IPS-18c (cell line): ENCODE data around the gene EIF5.

Experiments used
- H3K4me3 ChIP-seq: 2 replicates; pipeline ENCODE4 v1.7.0; 2013; ENCODE audit warnings: low read depth, mild to moderate bottlenecking, low read length, moderate library complexity; ENCODE audit not compliant: insufficient read depth
- H3K9me3 ChIP-seq: one replicate; pipeline ENCODE4 v1.6.1; 2013; ENCODE audit warnings: mild to moderate bottlenecking, low read length, moderate library complexity; ENCODE audit not compliant: control insufficient read depth, insufficient read depth

Gene EIF5

GRCh38 chr14:103302966-103303365 is 31.1 kb upstream of the EIF5 start:
- H3K4me3 ChIP-seq, result no peak overlapping the region
- no peaks in the 10 kb centered on the region for H3K9me3 ChIP-seq

- Histone ChIP-seq H3K9me3 (no peaks in the 10 kb centered on the region), H3K4me3 (no peak overlapping the region)
Observed at GRCh38 chr14:103304706-103305105, 29.3 kb upstream of the EIF5 start.

DNA sequence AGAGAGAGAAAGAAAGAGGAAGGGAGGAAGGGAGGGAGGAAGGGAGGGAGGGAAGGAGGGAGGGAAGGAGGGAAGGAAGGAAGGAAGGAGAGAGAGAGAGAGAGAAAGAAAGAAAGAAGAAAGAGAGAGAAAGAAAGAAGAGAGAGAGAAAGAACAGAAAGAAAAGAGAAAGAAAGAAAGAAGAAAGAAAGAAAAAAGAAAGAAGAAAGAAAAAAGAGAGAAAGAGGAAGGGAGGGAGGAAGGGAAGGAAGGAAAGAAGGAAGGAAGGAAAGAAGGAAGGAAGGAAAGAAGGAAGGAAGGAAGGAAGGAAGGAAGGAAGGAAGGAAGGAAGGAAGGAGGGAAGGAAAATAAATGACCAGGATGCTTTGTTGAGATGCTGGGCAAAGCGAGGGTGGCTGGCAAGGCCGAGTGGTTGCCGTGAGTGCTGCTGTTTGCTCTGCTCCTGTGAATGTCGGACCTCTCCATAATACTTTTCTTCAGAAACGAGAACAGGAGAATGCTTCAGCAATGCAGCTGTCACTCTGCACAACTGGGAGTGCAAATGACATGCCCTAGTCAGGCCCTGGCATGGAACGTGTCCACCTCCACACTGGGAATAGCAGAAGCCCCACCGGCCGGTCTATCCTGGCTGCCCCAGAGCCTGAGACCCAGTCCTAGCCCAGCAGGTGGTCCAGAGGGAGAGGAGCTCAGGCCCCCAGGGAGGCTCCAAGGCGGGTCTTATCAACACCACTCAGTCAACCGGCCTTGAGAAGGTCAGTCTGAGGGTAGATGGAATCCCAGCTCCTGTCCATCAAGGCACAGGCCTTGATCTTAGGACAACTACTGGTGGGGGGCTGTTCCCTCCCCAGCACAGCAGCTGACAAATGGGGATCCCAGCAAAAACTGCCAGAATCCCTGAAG is 25.1 kb upstream of the EIF5 start:
- no peak overlapping the region for H3K4me3 ChIP-seq
- peaks cover 4% of the 10 kb centered on the region for H3K9me3 ChIP-seq

DNA sequence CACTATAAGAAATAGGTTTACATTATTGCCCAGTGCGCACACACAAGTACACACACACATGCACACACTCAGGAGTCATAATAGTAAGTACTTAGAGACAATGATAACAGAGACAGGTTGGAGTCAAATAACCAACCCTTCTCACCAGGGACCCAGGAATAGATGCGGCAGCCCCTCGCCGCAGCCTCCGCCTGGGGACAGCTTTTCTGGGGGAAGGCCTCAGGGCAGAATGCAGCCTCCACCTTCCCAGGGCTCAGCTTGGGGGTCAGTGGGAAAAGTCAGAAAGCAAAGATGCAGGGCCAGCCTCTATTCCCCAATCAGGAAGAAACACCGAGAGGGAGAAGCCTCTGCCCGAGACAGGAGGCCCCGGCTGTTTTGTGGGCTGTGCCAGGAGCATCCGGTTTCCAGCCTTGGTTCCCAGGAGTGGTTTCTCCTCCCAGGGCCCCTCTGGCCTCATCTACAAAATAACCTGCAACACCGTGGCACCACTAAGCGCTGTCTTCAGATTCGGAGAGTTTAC is 23.4 kb upstream of the EIF5 start:
- Histone ChIP-seq H3K4me3 (no peak overlapping the region), H3K9me3 (peaks cover 4% of the 10 kb centered on the region)

GRCh38 chr14:103311171-103311997 is 22.7 kb upstream of the EIF5 start:
- H3K9me3 ChIP-seq, result peaks cover 4% of the 10 kb centered on the region

DNA sequence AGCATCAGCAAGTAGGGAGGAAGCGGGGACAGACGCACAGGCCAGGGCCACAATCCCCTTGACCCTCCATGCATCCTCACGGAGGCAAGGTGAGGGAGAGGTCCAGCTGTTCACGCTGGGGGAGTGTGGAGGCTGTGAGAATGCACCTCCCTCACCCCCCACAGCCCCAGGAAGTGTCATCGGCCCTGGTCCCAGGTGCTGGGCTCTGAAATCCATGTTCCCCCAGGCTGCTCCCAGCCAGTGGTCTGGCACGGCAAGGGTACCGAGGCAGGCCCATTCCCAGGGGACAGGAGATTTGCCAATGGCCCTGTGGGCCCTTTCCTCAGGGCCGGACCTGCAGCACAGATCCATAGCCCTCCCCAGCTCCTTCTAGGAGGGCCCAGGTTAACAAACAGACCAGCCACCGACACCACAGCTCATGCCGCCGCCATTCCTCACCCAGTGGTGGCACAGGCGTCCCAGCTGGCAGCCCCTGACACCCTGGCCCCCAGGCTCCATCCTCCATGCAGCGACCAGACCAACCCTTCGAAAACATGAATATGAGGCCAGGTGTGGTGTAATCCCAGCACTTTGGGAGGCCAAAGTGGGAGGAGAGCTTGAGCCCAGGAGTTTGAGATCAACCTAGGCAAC is 21.9 kb upstream of the EIF5 start:
- Histone ChIP-seq H3K4me3 (no peak overlapping the region), H3K9me3 (peaks cover 4% of the 10 kb centered on the region)

More at GRCh38 chr14:103311171-103311997, 22.7 kb upstream of the EIF5 start:
- no peak overlapping the region for H3K4me3 ChIP-seq

GRCh38 chr14:103313704-103314103 is 20.3 kb upstream of the EIF5 start:
- Histone ChIP-seq H3K9me3 (peaks cover 4% of the 10 kb centered on the region), H3K4me3 (no peak overlapping the region)

DNA sequence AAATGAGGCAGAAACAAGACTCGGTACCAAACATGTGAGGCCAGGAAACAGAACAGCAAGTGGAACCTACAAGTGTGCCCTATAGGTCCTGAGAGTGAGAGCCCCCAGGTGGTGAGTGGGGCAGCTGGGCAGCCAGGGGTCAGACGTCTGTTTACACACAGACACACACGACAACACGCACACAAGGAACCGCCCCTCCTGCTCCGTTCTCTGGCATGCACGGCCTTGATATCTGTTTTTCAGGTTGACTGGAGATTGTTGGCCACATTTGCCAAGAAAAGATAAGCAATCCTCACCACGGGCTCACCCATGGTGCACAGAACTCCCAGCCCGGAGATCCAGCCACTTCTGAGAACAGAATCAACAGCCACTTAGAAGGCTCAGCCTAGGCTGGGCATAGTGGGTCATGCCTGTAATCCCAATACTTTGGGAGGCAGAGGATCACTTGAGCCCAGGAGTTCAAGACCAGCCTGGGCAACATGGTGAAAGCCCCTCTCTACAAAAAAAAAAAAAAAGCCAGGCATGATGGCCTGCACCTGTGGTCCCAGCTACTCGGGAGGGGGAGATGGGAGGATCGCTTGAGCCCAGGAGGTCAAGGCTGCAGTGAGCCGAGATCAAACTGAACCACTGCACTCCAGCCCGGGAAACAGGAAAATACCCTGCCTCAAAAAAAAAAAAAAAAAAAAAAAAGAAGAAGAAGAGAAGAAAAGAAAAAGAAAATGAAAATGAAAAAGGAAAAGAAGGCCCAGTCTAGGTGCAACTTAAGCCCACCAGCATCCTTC is 19.4 kb upstream of the EIF5 start:
- H3K9me3 ChIP-seq, result peaks cover 4% of the 10 kb centered on the region
- H3K4me3 ChIP-seq, result no peak overlapping the region

GRCh38 chr14:103315351-103315911 is 18.6 kb upstream of the EIF5 start:
- peaks cover 4% of the 10 kb centered on the region for H3K9me3 ChIP-seq
- H3K4me3 ChIP-seq, result no peak overlapping the region; the same call in 1 of the 2 replicates

GRCh38 chr14:103315941-103316340 is 18.1 kb upstream of the EIF5 start:
- Histone ChIP-seq H3K9me3 (peaks cover 4% of the 10 kb centered on the region), H3K4me3 (no peak overlapping the region)

DNA sequence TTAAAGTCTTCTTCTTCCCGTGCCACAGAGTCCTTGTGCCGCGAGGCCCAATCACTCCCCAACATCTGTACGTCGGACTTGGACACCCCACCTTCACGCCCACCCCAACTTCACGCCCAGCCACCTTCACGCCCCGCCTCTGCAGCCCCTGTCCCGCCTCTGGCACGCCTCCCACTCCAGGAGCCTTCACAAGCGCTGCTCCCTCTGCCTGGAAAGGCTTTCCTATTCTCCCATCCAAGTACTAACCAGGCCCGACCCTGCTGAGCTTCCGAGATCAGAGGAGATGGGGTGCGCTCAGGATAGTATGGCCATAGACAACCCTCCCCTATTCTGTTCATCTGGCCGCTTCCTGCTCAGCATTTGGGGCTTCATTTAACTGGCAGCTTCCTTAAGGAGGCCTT is 17.3 kb upstream of the EIF5 start:
- peaks cover 4% of the 10 kb centered on the region for H3K9me3 ChIP-seq
- no peak overlapping the region for H3K4me3 ChIP-seq

- Histone ChIP-seq H3K4me3 (no peak overlapping the region), H3K9me3 (peaks cover 4% of the 10 kb centered on the region)
Observed at GRCh38 chr14:103317251-103317650, 16.8 kb upstream of the EIF5 start.

DNA sequence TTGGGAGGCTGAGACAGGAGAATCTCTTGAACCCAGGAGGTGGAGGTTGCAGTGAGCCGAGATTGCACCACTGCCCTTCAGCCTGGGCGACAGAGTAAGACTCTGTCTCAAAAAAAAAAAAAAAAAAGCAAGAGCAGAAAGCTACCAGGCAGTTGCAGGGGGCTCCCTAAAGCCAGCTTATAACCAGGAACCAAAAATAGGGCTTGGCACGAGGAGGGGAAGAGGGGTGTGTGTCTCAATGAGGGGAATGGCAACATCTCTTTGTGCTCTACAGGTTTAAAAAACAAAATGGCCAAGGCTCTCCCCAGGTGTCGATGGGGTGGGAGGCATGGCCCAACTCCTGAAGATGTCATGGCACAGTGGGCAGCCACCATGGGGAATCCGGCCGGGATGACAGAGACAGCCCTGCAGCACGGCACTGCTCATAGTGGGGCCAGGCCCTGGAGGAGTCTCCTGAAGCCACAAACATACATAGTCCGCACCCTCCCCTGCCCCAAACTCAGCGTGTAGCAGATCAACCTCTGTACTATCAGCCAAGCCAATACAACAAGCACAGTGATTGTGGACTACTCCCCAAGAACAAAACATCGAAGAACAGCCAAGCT is 16.0 kb upstream of the EIF5 start:
- no peak overlapping the region for H3K4me3 ChIP-seq

DNA sequence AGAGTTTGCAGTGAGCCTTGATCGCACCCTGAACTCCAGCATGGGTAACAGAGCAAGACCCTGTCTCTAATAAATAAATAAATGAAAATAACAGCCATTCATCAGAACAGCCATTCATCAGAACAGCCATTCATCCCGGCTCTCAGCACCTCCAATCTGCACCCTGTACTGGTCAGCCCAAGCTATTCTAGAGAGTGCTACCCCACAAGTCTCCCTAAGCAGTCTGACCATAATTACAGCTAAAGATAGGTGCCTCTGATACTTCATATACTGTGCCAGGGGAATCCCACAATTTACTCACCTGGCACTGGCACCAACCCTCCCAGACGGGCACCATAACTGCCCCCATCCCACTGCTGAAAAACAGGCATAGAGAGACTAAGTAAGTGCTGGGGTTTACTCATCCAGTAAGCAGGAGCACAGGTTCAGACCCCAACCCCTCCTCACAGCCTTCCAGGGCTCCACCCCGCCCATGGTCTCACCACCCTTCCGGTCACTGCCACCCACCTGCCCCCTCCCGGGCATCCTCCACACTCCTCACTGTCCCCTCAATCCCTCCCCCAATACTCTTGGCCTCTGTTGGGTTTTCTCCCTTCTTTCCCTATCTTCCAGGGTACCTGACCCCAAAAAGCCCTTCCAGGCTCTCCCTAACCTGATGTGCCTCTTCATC is 15.2 kb upstream of the EIF5 start:
- H3K4me3 ChIP-seq, result no peak overlapping the region
- H3K9me3 ChIP-seq, result no peaks in the 10 kb centered on the region

More for the DNA sequence above, 16.0 kb upstream of the EIF5 start:
- no peaks in the 10 kb centered on the region for H3K9me3 ChIP-seq

DNA sequence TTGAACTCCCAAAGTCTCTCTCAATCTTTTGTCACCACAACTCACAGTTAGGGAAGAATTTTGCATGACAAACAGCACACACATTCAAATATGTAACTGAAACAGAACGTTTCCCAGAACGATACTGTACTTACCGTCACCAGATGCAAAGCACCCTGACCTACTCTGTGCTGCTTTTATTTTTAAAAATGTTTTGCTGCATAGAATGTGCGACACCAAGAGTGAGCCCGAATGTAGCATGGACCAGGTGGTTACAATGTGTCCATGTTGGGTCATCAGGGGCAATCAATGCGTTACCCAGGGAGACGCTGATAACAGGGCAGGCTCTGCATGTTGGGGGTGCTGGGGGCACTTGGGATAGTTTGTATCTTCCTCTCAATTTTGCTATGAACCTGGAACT is 14.6 kb upstream of the EIF5 start:
- H3K9me3 ChIP-seq, result no peaks in the 10 kb centered on the region
- no peak overlapping the region for H3K4me3 ChIP-seq

GRCh38 chr14:103326078-103326477 is 8.0 kb upstream of the EIF5 start:
- Histone ChIP-seq H3K4me3 (no peak overlapping the region), H3K9me3 (no peaks in the 10 kb centered on the region)
